HG02973 (cell line): ENCODE data around the gene KBTBD8.
A peak's percentile ranks its signal among the peaks of the same experiment; 100 is the strongest.

ENCODE experiments used
- ATAC-seq: cut with Tn5 transposase; IDR thresholded peaks from one replicate; pipeline ENCODE4 v1.9.1; 2021; ENCODE audit warnings: moderate library complexity; ENCODE audit not compliant: unreplicated experiment

Gene KBTBD8

DNA sequence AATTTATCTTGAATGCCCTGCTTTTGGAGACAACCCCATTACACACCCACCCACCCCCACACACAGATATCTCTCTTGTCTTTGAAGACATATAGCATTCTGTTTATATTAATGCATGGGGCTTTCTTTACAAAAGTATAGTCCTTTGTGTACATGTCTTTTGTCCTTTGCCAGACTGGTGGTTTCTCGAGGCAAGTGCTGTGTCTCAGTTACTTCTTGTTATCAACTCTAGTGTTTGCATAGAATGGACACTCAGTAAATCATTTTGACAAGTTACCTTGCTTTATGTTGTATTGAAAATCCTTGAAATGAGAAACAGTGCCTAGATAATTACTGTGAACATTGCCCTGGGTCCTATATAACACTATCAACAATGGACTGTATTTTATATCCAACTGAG is 33.9 kb downstream of the KBTBD8 start:
- no peak for ATAC-seq

DNA sequence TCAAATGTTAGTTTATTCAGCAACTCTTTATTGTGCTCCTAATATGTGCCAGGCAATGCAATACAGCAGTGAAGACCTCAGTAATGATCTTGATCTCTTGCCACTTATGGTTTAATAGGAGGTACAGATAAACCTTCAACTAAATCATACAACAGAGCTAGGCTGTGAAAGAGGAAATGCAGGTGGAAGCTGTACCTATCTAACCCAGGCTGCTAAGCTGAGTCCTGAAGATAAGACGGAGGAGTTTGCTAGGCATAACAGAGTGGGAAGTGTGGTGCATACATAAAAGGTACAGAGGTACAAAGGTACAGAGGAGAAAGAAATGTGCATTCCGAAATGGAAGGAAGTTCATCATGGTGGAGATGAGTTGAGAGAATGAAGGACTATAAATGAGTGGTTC is 35.0 kb downstream of the KBTBD8 start:
- ATAC-seq = no peak

DNA sequence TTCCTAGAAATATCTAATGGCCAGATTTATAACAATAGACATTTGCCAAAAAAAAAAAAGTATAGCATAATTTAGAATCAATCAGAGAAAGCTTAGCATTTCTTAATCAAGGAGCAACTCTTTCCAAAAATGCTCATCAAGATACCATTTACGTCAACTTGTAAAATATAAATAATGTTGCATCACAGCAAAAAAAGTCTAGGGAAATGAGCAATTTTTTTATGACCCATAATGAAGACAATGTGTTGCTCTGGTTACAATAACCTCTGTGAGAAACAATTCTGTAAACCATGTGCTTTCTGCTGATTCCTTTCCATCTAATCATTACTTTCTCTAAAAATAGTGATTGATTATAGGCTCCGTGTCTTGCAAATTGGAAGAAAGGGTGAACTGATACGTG is 36.3 kb downstream of the KBTBD8 start:
- ATAC-seq = no peak

GRCh38 chr3:67037615-67038014 is 39.5 kb downstream of the KBTBD8 start:
- ATAC-seq = no peak

DNA sequence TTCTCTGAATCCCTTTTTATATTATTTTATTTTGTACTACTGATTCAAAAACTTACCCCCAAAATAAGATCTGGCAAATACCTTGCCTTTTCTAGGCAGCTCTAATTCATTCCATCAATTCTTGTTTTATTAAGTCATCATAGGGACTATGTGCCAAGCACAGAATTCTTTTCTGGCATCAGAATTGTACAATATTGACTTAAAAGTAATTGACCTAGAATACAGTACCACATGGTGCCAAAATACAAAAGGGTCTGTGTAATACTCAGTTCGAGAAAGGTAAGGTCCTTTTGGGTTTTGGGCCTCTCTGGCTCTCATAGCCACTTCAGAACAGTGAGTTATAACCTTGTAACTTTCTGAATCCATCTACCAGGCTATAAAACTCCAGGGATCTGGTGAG is 46.2 kb downstream of the KBTBD8 start:
- ATAC-seq = no peak

DNA sequence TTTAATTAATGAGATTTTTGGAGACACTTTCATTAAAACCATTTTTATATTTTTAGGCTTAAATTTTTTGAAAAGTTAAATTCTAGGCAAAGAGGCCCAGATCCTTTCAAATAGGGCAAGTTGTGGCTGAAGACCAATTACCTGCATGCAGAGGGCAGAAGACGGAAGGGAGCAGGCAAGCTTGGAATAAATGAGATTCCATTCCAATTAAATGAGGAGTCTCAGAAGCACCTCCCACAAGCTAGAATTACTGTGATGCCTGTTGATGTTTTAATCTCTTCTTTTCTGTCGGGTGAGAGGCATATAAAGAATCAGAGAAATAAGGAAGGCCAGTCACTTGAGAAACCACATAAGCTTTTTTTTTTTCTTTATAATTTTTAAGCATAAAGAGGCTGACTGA is 46.8 kb downstream of the KBTBD8 start:
- no peak for ATAC-seq

GRCh38 chr3:67045711-67046465 is 47.8 kb downstream of the KBTBD8 start:
- no peak for ATAC-seq

GRCh38 chr3:67047051-67047450 is 48.9 kb downstream of the KBTBD8 start:
- no peak for ATAC-seq

- peak; percentile 94 for ATAC-seq
Observed at GRCh38 chr3:67048067-67048714, 50.1 kb downstream of the KBTBD8 start.

DNA sequence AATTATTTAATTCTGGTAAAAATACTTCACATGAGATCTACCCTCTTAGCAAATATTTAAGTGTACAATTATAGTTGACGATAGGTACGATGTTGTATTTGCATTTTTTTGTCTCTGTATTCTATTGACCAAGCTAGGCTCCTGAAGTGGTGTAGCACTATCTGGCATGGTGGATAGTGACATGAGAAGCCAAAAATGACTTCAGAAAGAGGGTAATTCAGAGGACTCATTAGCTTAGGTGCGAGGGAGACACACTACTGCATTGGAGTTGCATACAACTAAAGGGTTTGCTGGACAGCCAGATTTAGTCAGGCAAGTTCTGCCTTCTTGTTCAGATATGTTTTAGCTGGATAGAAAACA is 50.6 kb downstream of the KBTBD8 start:
- peak; percentile 64 for ATAC-seq

- ATAC-seq = no peak
Observed at GRCh38 chr3:67059443-67059842, 61.3 kb downstream of the KBTBD8 start.
